ENCODE results near the gene SVOPL. TPM values are rescaled to one million over a fixed set of nuclear protein-coding genes. Genes with fewer than 3 reads are reported as not detected.

The SVOPL gene
- total RNA-seq, 1 donor from 2014 or later = 0.09 TPM

DNA sequence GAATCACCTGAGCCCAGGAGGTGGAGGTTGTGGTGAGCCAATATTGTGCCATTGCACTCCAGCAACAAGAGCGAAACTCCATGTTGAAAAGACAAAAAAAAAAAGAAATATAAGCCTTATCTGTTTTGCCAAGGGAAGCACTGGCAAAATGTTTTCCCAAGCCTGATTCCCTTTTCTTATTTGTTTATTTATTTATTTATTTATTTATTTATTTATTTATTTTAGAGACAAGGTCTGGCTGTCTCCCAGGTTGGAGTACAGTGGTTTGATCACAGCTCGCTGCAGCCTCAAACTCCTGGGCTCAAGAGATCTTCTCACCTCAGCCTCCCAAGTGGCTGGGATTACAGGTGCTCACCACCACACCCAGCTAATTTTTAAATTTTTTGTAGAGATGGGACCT is 44.2 kb downstream of the SVOPL start:
- TF ChIP-seq, protein P1, sequence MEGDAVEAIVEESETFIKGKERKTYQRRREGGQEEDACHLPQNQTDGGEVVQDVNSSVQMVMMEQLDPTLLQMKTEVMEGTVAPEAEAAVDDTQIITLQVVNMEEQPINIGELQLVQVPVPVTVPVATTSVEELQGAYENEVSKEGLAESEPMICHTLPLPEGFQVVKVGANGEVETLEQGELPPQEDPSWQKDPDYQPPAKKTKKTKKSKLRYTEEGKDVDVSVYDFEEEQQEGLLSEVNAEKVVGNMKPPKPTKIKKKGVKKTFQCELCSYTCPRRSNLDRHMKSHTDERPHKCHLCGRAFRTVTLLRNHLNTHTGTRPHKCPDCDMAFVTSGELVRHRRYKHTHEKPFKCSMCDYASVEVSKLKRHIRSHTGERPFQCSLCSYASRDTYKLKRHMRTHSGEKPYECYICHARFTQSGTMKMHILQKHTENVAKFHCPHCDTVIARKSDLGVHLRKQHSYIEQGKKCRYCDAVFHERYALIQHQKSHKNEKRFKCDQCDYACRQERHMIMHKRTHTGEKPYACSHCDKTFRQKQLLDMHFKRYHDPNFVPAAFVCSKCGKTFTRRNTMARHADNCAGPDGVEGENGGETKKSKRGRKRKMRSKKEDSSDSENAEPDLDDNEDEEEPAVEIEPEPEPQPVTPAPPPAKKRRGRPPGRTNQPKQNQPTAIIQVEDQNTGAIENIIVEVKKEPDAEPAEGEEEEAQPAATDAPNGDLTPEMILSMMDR (IDR thresholded peaks at IDR 0.05) = no peak
- TF ChIP-seq EZH2 (IDR thresholded peaks at IDR 0.05) (no peak), EZH2phosphoT487 (IDR thresholded peaks at IDR 0.05) (no peak)
- DNase-seq (ENCODE audit: low spot score) = no peak
- Histone ChIP-seq H3K36me3 (no peaks in the 10 kb centered on the region), H3F3A (ENCODE audit: low read depth) (no peaks in the 10 kb centered on the region), H3K4me2 (no peak overlapping the region), H3K27me3 (no peaks in the 10 kb centered on the region), H4K20me1 (ENCODE audit: low read depth) (no peaks in the 10 kb centered on the region), H3K4me1 (peaks cover 4% of the 10 kb centered on the region), H3K4me3 (no peak overlapping the region), H3K79me2 (ENCODE audit: low read depth) (no peaks in the 10 kb centered on the region), H2AFZ (replicated peaks) (no peak overlapping the region), H3K9me3 (ENCODE audit: low read depth) (no peaks in the 10 kb centered on the region), H3K9ac (no peak overlapping the region), H3K27ac (no peak overlapping the region)
- Mint-ChIP-seq H3K27me3 (ENCODE audit: insufficient read depth, low read depth) (peaks cover 2% of the 10 kb centered on the region), H3K9me3 (peaks cover 19% of the 10 kb centered on the region), H3K4me1 (peaks cover 5% of the 10 kb centered on the region), H3K36me3 (no peaks in the 10 kb centered on the region), H3K27ac (no peak overlapping the region), H3K4me3 (no peak overlapping the region)

DNA sequence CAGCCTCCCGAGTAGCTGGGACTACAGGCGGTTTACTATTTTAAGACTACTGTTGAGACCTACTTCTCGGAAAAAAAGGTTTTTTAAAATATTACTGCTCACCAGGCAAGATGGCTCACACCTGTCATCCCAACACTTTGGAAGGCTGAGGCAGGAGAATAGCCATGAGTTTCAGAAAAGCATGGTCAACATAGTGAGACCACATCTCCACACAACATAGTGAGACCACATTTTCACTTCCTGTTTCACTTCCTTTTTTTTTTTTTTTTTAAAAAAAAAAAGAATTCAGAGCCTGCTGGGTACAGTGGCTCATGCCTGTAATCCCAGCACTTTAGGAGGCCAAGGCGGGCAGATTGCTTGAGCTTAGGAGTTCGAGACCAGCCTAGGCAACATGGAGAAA is 46.5 kb downstream of the SVOPL start:
- no peak overlapping the region for H3K27ac ChIP-seq
- Mint-ChIP-seq H3K4me1 (peaks cover under 1% of the 10 kb centered on the region), H3K27me3 (ENCODE audit: insufficient read depth, low read depth) (peaks cover 2% of the 10 kb centered on the region), H3K27ac (no peak overlapping the region), H3K4me3 (no peak overlapping the region), H3K36me3 (no peaks in the 10 kb centered on the region), H3K9me3 (peaks cover 19% of the 10 kb centered on the region)
- H2AFZ ChIP-seq (replicated peaks) = no peak overlapping the region
- H3K4me2 ChIP-seq = no peak overlapping the region
- H3K4me1 ChIP-seq = no peaks in the 10 kb centered on the region
- no peaks in the 10 kb centered on the region for H3K36me3 ChIP-seq
- no peak overlapping the region for H3K9ac ChIP-seq
- TF ChIP-seq EZH2phosphoT487 (IDR thresholded peaks at IDR 0.05) = no peak
- no peak for TF ChIP-seq EZH2 (IDR thresholded peaks at IDR 0.05)
- TF ChIP-seq, protein P1 (IDR thresholded peaks at IDR 0.05) = no peak
- H4K20me1 ChIP-seq (ENCODE audit: low read depth) = no peaks in the 10 kb centered on the region
- no peak overlapping the region for H3K4me3 ChIP-seq
- no peaks in the 10 kb centered on the region for H3K27me3 ChIP-seq
- H3F3A ChIP-seq (ENCODE audit: low read depth) = no peaks in the 10 kb centered on the region
- no peaks in the 10 kb centered on the region for H3K9me3 ChIP-seq (ENCODE audit: low read depth)
- no peak for DNase-seq (ENCODE audit: low spot score)
- no peaks in the 10 kb centered on the region for H3K79me2 ChIP-seq (ENCODE audit: low read depth)

DNA sequence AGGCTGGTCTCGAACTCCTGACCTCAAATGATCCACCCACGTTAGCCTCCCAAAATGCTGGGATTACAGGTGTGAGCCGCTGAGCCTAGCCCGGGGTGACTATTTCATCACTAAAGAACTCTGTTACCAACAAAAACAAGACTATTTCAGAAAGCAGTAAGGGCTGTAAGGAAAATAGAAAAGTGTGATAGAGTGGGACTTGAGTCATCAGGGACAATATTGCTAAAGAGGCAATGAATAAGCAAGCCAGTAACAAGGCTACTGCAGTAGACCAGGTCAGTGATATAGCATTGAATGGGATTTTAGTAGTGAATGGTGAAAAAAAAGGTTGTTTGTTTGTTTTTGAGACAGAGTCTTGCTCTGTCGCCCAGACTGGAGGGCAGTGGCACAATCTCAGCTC is 51.7 kb downstream of the SVOPL start:
- Histone ChIP-seq H2AFZ (replicated peaks) (no peak overlapping the region), H3K36me3 (no peaks in the 10 kb centered on the region), H3K4me1 (no peaks in the 10 kb centered on the region), H3F3A (ENCODE audit: low read depth) (no peaks in the 10 kb centered on the region), H3K9ac (no peak overlapping the region), H3K27ac (no peak overlapping the region), H3K4me3 (no peak overlapping the region), H3K79me2 (ENCODE audit: low read depth) (no peaks in the 10 kb centered on the region), H4K20me1 (ENCODE audit: low read depth) (no peaks in the 10 kb centered on the region), H3K4me2 (no peak overlapping the region), H3K9me3 (ENCODE audit: low read depth) (no peaks in the 10 kb centered on the region), H3K27me3 (no peaks in the 10 kb centered on the region)
- no peaks in the 10 kb centered on the region for H3K4me1 Mint-ChIP-seq
- TF ChIP-seq EZH2phosphoT487 (IDR thresholded peaks at IDR 0.05) (no peak), EZH2 (IDR thresholded peaks at IDR 0.05) (no peak)
- TF ChIP-seq, protein P1 (IDR thresholded peaks at IDR 0.05) = no peak
- H3K27ac Mint-ChIP-seq = no peak overlapping the region
- peaks cover 16% of the 10 kb centered on the region for H3K9me3 Mint-ChIP-seq
- no peak for DNase-seq (ENCODE audit: low spot score)
- no peaks in the 10 kb centered on the region for H3K36me3 Mint-ChIP-seq
- H3K27me3 Mint-ChIP-seq (ENCODE audit: insufficient read depth, low read depth) = peaks cover 4% of the 10 kb centered on the region
- H3K4me3 Mint-ChIP-seq = no peak overlapping the region

Data from neural progenitor cell (in vitro differentiated cells).